Measurements from ENCODE around the gene ZC3H14.

ZC3H14 gene

GRCh38 chr14:88621100-88621499 lies 58.3 kb downstream of the ZC3H14 start (continued):
- no peak for TF ChIP-seq ZNF549 (tag by site-specific recombination; IDR thresholded peaks at IDR 0.05)
- TF ChIP-seq ZNF362 (tag by site-specific recombination; IDR thresholded peaks at IDR 0.05), result no peak

GRCh38 chr14:88625671-88626070 lies 62.8 kb downstream of the ZC3H14 start:
- ChIA-PET CTCF (interaction anchor here (0.7 kb wide), 1 partner anchor 10 kb away, joined by 3 read pairs; no protein-coding TSS in a partner anchor), POLR2A (no interaction called here)

GRCh38 chr14:88628033-88628432 lies 65.2 kb downstream of the ZC3H14 start:
- TF ChIP-seq ZSCAN4 (tag by site-specific recombination; IDR thresholded peaks at IDR 0.05) (no peak), ZNF670 (tag by site-specific recombination; IDR thresholded peaks at IDR 0.05; ENCODE audit: low read depth) (no peak), ZNF112 (tag by site-specific recombination; IDR thresholded peaks at IDR 0.05) (no peak), ZNF560 (tag by site-specific recombination; IDR thresholded peaks at IDR 0.05; ENCODE audit: borderline replicate concordance) (no peak)
- ChIA-PET CTCF (interaction anchor here (0.6 to 1.1 kb wide), 3 partner anchors 40 to 1672 kb away, joined by 4 to 6 read pairs (median 5); no protein-coding TSS in a partner anchor), POLR2A (no interaction called here)
- Histone ChIP-seq H3K4me3 (ENCODE audit: low read depth, low read length) (no peak overlapping the region), H3K27ac (ENCODE audit: extremely low read depth, low read depth, low read length) (no peak overlapping the region), H3K4me1 (ENCODE audit: control insufficient read depth, insufficient read depth, low read length) (no peaks in the 10 kb centered on the region), H3K36me3 (ENCODE audit: control insufficient read depth in 2 of 2, insufficient read depth in 1 of 2, low read length in 2 of 2) (peaks cover 0 to 13% of the 10 kb centered on the region in 2 experiments; a peak in 2 of 3 replicates), H3K9me3 (ENCODE audit: control insufficient read depth, insufficient read depth, low read depth, low read length) (no peaks in the 10 kb centered on the region)

More at GRCh38 chr14:88625671-88626070, 62.8 kb downstream of the ZC3H14 start:
- H3K9me3 ChIP-seq (ENCODE audit: control insufficient read depth, insufficient read depth, low read depth, low read length), result no peaks in the 10 kb centered on the region
- H3K36me3 ChIP-seq (ENCODE audit: control insufficient read depth in 2 of 2, insufficient read depth in 1 of 2, low read length in 2 of 2), result peaks cover 0 to 17% of the 10 kb centered on the region in 2 experiments; a peak in 2 of 3 replicates
- no peak overlapping the region for H3K4me3 ChIP-seq (ENCODE audit: low read depth, low read length)
- no peaks in the 10 kb centered on the region for H3K4me1 ChIP-seq (ENCODE audit: control insufficient read depth, insufficient read depth, low read length)
- no peak for TF ChIP-seq ELK4 (IDR thresholded peaks at IDR 0.05; ENCODE audit: borderline replicate concordance, low read depth, low read length)
- TF ChIP-seq ZBTB26 (tag by site-specific recombination; optimal IDR thresholded peaks at IDR 0.05), result no peak
- H3K27ac ChIP-seq (ENCODE audit: extremely low read depth, low read depth, low read length), result no peak overlapping the region

GRCh38 chr14:88628462-88628861 lies 65.6 kb downstream of the ZC3H14 start:
- no peak overlapping the region for H3K27ac ChIP-seq (ENCODE audit: extremely low read depth, low read depth, low read length)
- no peaks in the 10 kb centered on the region for H3K4me1 ChIP-seq (ENCODE audit: control insufficient read depth, insufficient read depth, low read length)
- ChIA-PET POLR2A (no interaction called here), CTCF (interaction anchor here (1.1 kb wide), 1 partner anchor 39 kb away, joined by 6 read pairs; no protein-coding TSS in a partner anchor)
- H3K36me3 ChIP-seq (ENCODE audit: control insufficient read depth in 2 of 2, insufficient read depth in 1 of 2, low read length in 2 of 2), result peaks cover 0 to 13% of the 10 kb centered on the region in 2 experiments; a peak in 2 of 3 replicates
- H3K4me3 ChIP-seq (ENCODE audit: low read depth, low read length), result no peak overlapping the region
- H3K9me3 ChIP-seq (ENCODE audit: control insufficient read depth, insufficient read depth, low read depth, low read length), result no peaks in the 10 kb centered on the region
- TF ChIP-seq ZNF610 (tag by site-specific recombination; IDR thresholded peaks at IDR 0.05; ENCODE audit: borderline replicate concordance) (no peak), ATF2 (tag by site-specific recombination; IDR thresholded peaks at IDR 0.05; ENCODE audit: low read depth) (no peak), AEBP2 (tag by site-specific recombination; IDR thresholded peaks at IDR 0.05; ENCODE audit: borderline replicate concordance) (no peak), ZNF18 (tag by site-specific recombination; IDR thresholded peaks at IDR 0.05) (no peak), PBX3 (CRISPR knock-in tag; IDR thresholded peaks at IDR 0.05) (no peak), KLF1 (tag by site-specific recombination; IDR thresholded peaks at IDR 0.05) (no peak)

Measured in HEK293 (cell line).